Measurements from ENCODE around the gene PC.

Gene PC

DNA sequence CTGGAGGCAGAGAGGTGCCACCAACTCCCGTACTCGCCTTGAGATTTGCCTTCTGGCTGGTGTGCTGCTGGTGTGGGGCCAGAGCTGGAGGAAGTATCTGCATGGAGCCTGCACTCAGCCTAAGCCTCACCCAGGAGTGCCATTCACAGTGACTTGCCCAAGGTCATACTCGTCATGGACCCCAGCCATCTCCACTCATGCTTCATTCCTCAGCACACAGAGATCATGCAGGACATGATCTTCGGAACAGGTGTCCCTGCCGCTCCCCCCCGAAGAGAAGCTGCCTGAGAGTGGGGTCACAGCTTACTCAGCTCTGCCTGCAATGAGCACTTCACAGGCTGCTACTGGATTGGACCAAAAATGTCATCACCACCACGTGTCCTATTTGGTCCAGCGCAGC is 49.0 kb downstream of the PC start:
- DNase-seq (ENCODE audit: low read depth) = no peak

DNA sequence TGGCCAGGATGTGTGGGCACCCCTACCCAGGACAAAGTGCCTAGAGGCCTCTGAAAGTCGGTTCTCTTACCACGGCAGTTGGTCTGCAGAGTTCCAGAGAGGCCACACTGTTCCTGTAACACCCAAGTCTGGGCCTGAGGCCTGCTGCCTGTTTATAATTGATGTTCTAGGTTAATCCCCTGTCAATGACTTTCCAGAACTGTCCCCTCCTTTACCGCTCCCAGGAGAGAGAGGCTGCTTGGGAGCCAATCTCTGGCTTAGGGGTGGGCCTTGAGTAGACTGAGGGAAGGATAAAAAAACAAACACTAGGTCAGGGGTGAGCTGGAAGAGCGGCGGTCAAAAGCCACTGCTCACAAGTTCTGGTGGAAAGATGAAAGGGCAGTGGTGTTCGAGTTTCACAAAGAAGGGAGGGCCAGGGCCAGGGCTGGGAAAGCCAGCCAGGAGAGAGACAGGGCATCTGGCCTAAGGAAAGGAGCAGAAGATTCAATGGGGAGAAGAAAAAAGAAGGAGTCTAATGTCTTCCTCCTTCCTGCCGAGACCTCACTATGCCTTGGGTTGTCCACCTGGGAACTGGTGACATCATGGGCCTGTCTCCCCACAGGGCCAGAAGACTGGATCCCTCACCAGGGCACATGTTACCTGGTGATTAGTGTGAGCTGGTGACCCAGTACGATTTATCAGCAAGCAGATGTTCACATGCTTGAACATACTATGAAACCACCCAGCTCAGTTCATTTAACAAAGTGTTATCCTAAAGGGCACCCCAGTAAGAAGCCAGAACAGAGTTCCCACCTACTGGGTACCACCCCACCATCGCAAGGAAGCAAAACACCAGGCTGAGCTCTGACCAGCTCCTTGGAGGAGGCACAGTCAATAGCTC is 50.2 kb downstream of the PC start:
- no peak for DNase-seq (ENCODE audit: low read depth)

- no peak for DNase-seq (ENCODE audit: low read depth)
Observed at GRCh38 chr11:66906061-66906733, 52.0 kb downstream of the PC start.

DNA sequence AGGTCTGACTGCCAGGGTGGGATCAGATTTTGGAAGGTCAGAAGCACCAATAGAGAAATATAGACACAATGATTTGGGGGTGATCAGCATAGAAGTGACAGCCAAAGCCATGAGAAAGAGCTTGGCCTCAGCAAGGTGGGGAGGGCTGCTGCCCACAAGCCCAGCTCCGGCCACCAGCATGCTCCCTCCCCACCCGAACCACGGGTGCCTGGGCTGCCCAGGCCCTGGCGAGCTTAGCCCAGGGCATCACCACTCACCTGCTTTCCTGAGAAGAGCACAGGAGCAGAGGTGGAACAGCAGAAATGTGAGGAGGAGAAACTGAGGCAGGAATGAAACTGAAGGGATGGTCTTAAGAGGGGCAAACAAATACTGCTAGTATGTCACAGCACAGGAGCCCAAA is 52.6 kb downstream of the PC start:
- DNase-seq (ENCODE audit: low read depth) = no peak

DNA sequence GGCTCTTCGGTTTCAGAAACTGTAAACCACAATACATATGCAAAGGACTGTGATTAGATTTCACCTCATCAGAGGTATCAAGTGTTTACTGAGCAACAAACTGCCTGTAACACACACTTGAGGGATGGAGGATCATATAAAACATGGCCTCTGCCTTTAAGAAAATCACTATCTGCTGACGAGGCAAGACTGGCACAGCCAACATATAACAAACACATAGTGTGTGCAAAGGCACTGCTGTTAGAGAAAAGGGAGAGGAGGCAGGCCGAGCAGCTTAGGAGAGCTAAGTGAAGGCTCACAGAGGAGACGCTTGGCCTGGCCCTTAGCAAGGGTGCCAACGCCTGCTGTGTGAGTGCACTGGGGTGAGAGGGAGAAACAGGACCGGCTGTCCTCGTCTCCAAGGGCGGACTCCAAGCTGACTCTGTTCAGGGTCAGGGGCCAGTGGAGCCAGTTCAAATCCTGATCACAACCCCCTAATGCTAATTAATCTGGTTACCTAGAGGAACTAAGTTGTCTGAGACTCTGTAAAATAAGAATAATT is 53.1 kb downstream of the PC start:
- no peak for DNase-seq (ENCODE audit: low read depth)

GRCh38 chr11:66904561-66904960 is 53.6 kb downstream of the PC start:
- DNase-seq (ENCODE audit: low read depth) = no peak

DNA sequence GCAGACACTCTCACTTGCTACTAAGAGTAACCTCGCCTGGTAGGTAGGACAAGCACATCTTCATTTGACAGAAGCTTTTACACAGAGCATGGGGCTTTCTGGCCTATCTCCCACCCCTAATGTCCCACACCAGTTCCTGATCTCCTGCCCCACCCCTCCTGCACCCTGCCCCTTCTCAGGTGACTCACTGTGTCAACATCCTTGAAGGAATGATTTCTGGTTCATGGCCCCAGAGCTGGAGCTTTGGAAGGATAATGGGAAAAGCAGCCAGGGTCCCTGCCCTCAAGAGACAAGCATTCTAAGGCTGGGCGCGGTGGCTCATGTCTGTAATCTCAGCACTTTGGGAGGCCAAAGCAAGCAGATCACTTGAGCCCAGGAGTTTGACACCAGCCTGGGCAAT is 54.1 kb downstream of the PC start:
- DNase-seq (ENCODE audit: low read depth) = no peak

GRCh38 chr11:66902486-66903177 is 55.6 kb downstream of the PC start:
- no peak for DNase-seq (ENCODE audit: low read depth)

- DNase-seq (ENCODE audit: low read depth) = no peak
Observed at GRCh38 chr11:66901964-66902390, 56.2 kb downstream of the PC start.

DNA sequence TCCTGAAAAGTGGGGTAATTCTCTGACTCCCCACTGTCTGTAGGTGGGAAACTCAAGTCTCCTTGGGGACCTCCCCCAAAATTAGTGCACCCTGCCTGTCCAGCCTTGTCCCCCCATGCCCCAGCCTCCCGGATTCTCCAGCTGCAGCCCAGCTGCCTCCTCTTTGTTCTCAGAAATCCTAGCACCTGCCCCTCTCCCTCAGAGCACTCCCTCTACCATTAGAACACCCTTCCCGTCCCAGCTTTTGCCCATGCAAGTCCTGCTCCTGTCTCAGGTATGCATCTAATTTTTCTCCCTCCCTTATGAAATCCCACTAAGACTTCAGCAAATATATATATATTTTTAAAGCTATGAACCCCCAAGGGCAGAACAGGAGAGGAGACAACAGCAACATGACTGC is 64.0 kb downstream of the PC start:
- DNase-seq (ENCODE audit: low read depth) = no peak

- DNase-seq (ENCODE audit: low read depth) = no peak
Observed at GRCh38 chr11:66892911-66893310, 65.3 kb downstream of the PC start.

- DNase-seq (ENCODE audit: low read depth) = no peak
Observed at GRCh38 chr11:66891851-66892660, 66.1 kb downstream of the PC start.

DNA sequence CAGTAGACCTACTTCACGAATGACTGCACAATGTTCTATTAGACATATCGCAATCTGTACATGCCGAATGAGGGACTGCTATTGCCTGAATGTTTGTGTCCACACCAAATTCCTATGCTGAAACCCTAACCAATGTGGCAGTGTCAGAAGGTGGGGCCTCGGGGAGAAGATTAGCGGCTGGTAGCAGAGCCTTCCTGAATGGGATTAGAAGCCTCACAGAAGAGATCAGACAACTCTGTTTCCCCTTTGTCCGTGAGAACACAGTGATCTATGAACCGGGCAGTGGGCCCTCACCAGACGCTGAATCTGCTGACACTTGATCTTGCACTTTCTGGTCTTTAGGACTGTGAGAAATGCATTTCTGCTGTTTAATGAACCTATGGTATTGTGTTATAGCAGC is 68.2 kb downstream of the PC start:
- DNase-seq (ENCODE audit: low read depth) = no peak

GRCh38 chr11:66888282-66888681 is 69.9 kb downstream of the PC start:
- DNase-seq (ENCODE audit: low read depth) = no peak

DNA sequence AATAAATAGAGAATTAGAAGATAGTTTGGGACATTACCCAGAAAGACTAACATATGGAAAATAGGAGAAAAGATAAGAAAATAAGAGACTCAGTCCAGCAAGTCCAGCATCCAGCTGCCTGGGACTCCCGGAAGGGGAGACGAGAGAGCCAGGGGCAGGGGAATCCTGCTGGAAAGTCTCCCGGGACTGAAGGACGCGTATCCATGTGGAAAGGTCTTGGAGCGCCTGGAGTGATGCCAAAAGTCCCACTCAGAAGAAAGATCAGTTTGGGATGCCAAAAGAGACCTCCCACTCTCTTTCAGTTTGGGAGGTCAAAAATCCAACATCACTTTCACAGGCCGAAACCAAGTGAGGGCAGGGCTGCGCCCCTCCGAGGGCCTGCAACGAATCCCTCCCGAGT is 70.7 kb downstream of the PC start:
- no peak for DNase-seq (ENCODE audit: low read depth)

DNA sequence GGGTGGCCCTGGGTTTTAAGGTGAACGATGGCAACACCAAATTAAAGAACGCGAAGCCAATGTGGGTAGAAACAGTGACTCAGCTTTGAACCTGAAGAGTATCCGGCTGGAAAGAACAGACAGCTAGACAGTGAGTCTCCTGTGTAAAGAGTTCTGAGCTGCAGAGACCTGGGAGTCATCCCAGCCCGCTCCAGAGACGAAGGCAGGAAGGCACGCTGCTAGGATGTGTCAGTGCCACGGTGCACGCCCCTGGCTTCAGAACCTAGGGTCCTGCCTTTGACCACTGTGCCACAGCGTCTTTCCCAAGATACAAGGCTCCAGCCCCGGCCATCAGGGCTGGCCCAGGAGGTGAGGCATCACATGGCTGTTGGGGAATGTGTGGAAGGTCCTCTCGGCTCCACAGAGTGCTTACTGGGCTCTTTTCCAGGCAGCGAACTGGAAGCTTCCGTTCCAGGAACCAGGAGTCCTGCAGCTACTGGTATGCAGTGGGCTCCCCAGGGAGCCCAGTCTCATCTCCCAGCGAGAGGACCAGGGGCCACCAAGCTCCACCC is 71.4 kb downstream of the PC start:
- no peak for DNase-seq (ENCODE audit: low read depth)

DNA sequence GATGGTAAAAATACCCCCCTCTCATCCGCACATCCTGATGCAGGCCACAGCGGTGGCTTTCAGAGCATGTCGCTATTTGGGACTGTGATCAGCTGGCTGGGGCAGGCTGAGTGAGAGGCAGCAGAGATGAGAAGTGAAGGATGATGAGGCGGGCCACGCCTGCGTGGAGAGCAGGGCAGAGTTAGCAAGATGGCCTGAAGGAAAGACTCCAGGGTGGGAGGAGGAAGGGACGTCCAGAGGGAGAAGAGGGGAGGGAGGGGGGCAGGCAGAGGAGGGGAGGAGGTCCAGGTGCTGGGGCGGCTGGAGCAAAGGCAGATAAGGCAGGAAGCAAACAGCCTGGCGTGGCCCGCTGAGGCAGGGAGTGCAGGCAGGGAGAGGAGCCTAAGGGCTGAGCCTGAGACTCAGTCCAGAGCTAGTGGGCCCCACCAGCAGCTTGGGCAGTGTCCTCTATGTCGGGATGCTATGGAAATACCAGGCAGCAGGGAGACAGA is 72.2 kb downstream of the PC start:
- no peak for DNase-seq (ENCODE audit: low read depth)

DNA sequence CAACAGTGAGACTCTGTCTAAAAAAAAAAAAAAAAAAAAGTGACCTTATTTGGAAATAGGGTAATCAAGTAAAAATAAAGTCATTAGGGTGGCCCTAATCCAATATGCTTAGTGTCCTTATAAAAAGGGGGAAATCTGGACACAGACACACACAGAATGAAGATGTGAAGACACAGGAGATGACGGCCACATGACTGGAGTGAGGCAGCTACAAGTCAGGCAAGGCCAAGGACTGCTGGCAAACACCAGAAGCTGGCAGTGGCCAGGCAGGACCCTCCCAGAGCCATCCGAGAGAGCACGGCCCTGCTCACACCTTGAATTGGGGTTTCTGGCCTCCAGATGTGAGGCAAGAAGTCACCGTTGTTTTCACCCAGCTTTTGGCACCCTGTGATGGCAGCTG is 72.7 kb downstream of the PC start:
- DNase-seq (ENCODE audit: low read depth) = no peak

DNA sequence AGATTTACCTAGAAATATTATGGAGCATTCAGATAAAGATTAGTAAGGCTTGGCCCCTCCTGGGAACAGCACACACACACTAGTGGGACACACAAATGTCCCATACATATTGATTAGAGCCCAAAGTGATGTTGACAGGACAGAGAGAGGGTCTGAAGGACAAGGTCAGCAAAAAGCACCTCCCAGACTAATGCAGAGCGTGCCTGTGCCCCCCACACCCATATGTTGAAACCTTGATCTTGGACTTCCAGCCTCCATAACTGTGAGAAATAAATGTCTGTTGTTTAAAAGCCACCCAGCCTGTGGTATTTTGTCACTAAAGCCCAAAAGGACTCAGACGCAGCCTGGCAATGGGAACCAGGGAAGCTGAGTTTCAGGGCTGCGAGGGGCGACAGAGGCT is 73.7 kb downstream of the PC start:
- DNase-seq (ENCODE audit: low read depth) = no peak

DNA sequence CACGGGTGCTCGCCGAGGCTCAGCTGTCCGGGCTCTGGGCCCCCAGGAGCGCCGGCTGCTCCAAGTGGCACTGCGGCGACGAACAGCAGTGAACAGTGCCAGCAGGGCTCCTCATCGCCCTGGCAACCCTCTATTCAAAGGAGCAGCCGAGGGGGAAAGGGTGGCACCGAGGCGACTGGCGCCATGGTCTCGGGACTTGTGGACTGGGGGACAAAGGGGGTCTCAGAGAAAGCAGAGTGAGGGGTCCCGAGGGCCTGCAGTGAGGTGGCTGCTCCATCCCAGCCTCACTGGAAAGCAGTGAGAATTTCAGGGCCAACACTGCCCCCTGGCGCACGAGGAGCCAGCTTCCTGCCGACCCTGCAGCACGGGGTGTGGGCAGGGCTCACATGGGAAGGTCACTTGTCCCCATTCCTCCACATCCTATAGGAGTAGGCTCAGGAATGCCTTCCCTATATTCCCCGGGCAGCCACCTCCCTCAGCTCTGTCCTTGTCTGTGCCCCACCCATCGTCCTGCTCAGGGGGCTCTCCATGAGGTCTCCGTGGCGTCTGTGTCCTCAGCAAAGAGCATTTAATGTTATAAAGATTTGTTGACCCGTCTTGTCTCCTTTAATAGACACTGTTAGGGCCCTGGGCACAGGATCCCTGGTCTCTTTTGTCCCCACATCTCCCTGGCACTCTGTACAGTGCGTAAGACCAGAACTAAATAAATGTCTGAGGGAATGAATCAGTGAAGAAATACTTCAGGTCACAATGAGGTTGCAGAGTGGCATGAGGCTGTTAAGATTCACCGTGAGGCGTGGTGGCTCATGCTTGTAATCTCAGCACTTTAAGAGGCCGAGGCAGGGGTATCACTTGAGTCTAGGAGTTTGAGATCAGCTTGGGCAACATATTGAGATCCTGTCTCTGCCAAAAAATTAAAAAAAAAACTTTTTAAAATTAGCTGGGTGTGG is 74.9 kb downstream of the PC start:
- peak; percentile 60 for DNase-seq (ENCODE audit: low read depth)

Measured in activated T-cell treated with anti-CD3 and anti-CD28 coated beads for 1 hour (primary cell).